GM12878 (cell line): Measurements from ENCODE around the gene CACNA1E. TPM values are rescaled to one million over a fixed set of nuclear protein-coding genes. Genes with fewer than 3 reads are reported as not detected.

Source experiments
- ATAC-seq: fragments of 200-7000 bp; cut with Tn5 transposase; 3 replicates; pipeline ENCODE4 v1.9.1; 2020; ENCODE audit warnings: mild to moderate bottlenecking, moderate library complexity
- BruUV-seq: library from RNA; stranded (reverse); fragments of 400-500 nt; replicated peaks from 2 replicates; lab custom pipeline; 2021; lab: Mats Ljungman, UMichigan
- CTCF ChIA-PET: fragments of 300-600 bp; sonication (Branson Sonifier 250); formaldehyde crosslinking; extraction: SDS; loops from one replicate; lab custom pipeline; 2021; ENCODE audit warnings: inconsistent platforms; lab: Yijun Ruan, JAX
- POLR2A ChIA-PET: fragments of 350-600 bp; formaldehyde crosslinking; extraction: SDS; loops from one replicate; lab custom pipeline; 2021; ENCODE audit warnings: inconsistent platforms; lab: Charles Lee
- RAD21 ChIA-PET: fragments of 300-600 bp; sonication (Branson Sonifier 250); formaldehyde crosslinking; loops from one replicate; lab custom pipeline; 2023; ENCODE audit warnings: antibody characterized with exemption; ENCODE audit not compliant: unreplicated experiment; lab: Charles Lee
- SMC1A ChIA-PET: fragments of 300-600 bp; sonication (Branson Sonifier 250); formaldehyde crosslinking; loops from one replicate; lab custom pipeline; 2023; ENCODE audit not compliant: unreplicated experiment, uncharacterized antibody; lab: Charles Lee
- DNase-seq: peaks from one replicate; pipeline ENCODE4 v3.0.0-alpha.2; 2011; ENCODE audit warnings: low read depth, low spot score
- FAIRE-seq: peaks from 3 replicates; lab custom pipeline; 2011; peaks lifted over from hg19 to GRCh38; lab: Jason Lieb, UNC
- H2AFZ ChIP-seq: 2 replicates; pipeline ENCODE4 v1.6.0; 2011; ENCODE audit warnings: low read depth, low read length, control low read depth; ENCODE audit not compliant: control insufficient read depth
- H3K27ac ChIP-seq: 2 replicates; pipeline ENCODE4 v1.5.1; 2011; ENCODE audit warnings: control low read depth; ENCODE audit not compliant: control insufficient read depth, insufficient read depth
- H3K27me3 ChIP-seq, 2 experiments: replicated peaks in 1 of 2; 2 replicates each; pipeline versions ENCODE4 v1.6.0 to v1.6.1; 2011; ENCODE audit warnings: low read length in 1 of 2; ENCODE audit not compliant: control insufficient read depth in 2 of 2, insufficient read depth in 2 of 2
- H3K36me3 ChIP-seq, 2 experiments: 2 replicates each; pipeline ENCODE4 v1.5.1; 2011; ENCODE audit warnings: low read length in 1 of 2; ENCODE audit not compliant: control insufficient read depth in 2 of 2, insufficient read depth in 2 of 2
- H3K4me1 ChIP-seq: 2 replicates; pipeline ENCODE4 v1.6.1; 2011; ENCODE audit warnings: mild to moderate bottlenecking, low read length, moderate library complexity, mixed read lengths; ENCODE audit not compliant: control insufficient read depth, insufficient read depth
- H3K4me2 ChIP-seq: 2 replicates; pipeline ENCODE4 v1.6.0; 2011; ENCODE audit warnings: control low read depth; ENCODE audit not compliant: control insufficient read depth, insufficient read depth
- H3K4me3 ChIP-seq: fragments of 200-600 bp; sonication (generic); 2 replicates; pipeline ENCODE4 v1.5.1; 2016
- H3K79me2 ChIP-seq: 2 replicates; pipeline ENCODE4 v1.6.0; 2011; ENCODE audit warnings: low read length; ENCODE audit not compliant: control insufficient read depth, insufficient read depth
- H3K9ac ChIP-seq: 2 replicates; pipeline ENCODE4 v1.8.0; 2011; ENCODE audit warnings: low read length, control low read depth, mixed read lengths; ENCODE audit not compliant: control insufficient read depth, insufficient read depth
- H3K9me3 ChIP-seq: replicated peaks from 3 replicates; pipeline ENCODE4 v1.5.1; 2011; ENCODE audit warnings: mild to moderate bottlenecking, low read length; ENCODE audit not compliant: control insufficient read depth, insufficient read depth
- H4K20me1 ChIP-seq: 2 replicates; pipeline ENCODE4 v1.6.0; 2011; ENCODE audit not compliant: control insufficient read depth, insufficient read depth
- CBFB ChIP-seq: IDR thresholded peaks from 2 replicates; pipeline ENCODE4 v1.6.1; 2016; ENCODE audit warnings: antibody characterized with exemption, low read depth
- CEBPB ChIP-seq, 2 experiments: fragments of 150-350 bp in 1 of 2; IDR thresholded peaks; 2 replicates each; pipeline ENCODE4 v1.6.1; 2012 to 2014; ENCODE audit warnings: low read depth in 2 of 2, low read length in 2 of 2, borderline replicate concordance in 1 of 2, inconsistent platforms in 1 of 2
- FOXK2 ChIP-seq: fragments of 450-650 bp; IDR thresholded peaks from 2 replicates; pipeline ENCODE4 v1.6.1; 2017; ENCODE audit warnings: mild to moderate bottlenecking, moderate library complexity
- IKZF2 ChIP-seq, 2 experiments: fragments of 450-650 bp; IDR thresholded peaks; 2 replicates each; pipeline ENCODE4 v1.6.1; 2017; ENCODE audit warnings: mild to moderate bottlenecking in 2 of 2, moderate library complexity in 2 of 2
- KAT2A ChIP-seq: conservative IDR thresholded peaks from 2 replicates; pipeline ENCODE4 v1.6.1; 2011; ENCODE audit warnings: low read depth, low read length; ENCODE audit not compliant: control insufficient read depth
- MTA2 ChIP-seq: fragments of 450-650 bp; IDR thresholded peaks from 2 replicates; pipeline ENCODE4 v1.6.1; 2016; ENCODE audit warnings: low read depth, mild to moderate bottlenecking, moderate library complexity
- NFYB ChIP-seq: IDR thresholded peaks from 2 replicates; pipeline ENCODE4 v1.6.1; 2011; ENCODE audit warnings: low read depth, mild to moderate bottlenecking, low read length, improper control_type of control experiment, moderate library complexity; ENCODE audit not compliant: insufficient read depth
- RBBP5 ChIP-seq: fragments of 200-600 bp; sonication (generic); conservative IDR thresholded peaks from 2 replicates; pipeline ENCODE4 v1.6.1; 2016
- RELA ChIP-seq: fragments of 450-650 bp; IDR thresholded peaks from 2 replicates; pipeline ENCODE4 v1.8.0; 2014; ENCODE audit warnings: borderline replicate concordance; ENCODE audit not compliant: partially characterized antibody
- SKIL ChIP-seq: fragments of 450-650 bp; IDR thresholded peaks from 2 replicates; pipeline ENCODE4 v1.6.1; 2017; ENCODE audit warnings: mild to moderate bottlenecking, low read depth, inconsistent platforms; ENCODE audit not compliant: poor library complexity, severe bottlenecking
- SP1 ChIP-seq: IDR thresholded peaks from one replicate; pipeline ENCODE4 v1.6.1; 2011; ENCODE audit warnings: low read depth, low read length
- ZNF217 ChIP-seq: fragments of 450-650 bp; IDR thresholded peaks from 2 replicates; pipeline ENCODE4 v1.6.1; 2017; ENCODE audit warnings: antibody characterized with exemption, mild to moderate bottlenecking
- WGBS: methylation state at CpG from one replicate; pipeline ENCODE4 v1.1.6; 2016; ENCODE audit warnings: low lambda C conversion rate; ENCODE audit not compliant: insufficient replicate concordance, insufficient coverage; ENCODE audit errors: missing lambda C conversion rate; 5-methylcytosine and 5-hydroxymethylcytosine counted together
- in situ Hi-C: fragments of 300-500 bp; cut with MboI; formaldehyde crosslinking; loops from 9 replicates; pipeline ENCODE4 v1.14.3; 2018; ENCODE audit warnings: mixed read lengths
- intact Hi-C: fragments of 100-400 bp; cut with micrococcal nuclease; formaldehyde crosslinking; loops from one replicate; pipeline ENCODE4 v1.14.2; 2022; ENCODE audit not compliant: unreplicated experiment
- polyA plus RNA-seq, 11 experiments: library from polyadenylated mRNA; depleted of rRNA in 4 of 11; unstranded in 6 of 11; stranded (reverse) in 5 of 11; fragments of >200 nt; fragmentation: Nextera tagmentation in 4 of 11; fragmentation: Illumina TruSeq in 1 of 11; extraction: Ambion mirVana in 4 of 11; extraction: Trizol in 1 of 11; gene quantifications; 1 replicate in 1 of 11; 2 replicates in 10 of 11; pipeline versions ENCODE4 v1.2.1 to v1.2.3, GENCODE V29; 2011 to 2016; ENCODE audit warnings: inconsistent platforms in 2 of 11, missing spikeins in 2 of 11, low read depth in 1 of 11
- total RNA-seq, 4 experiments: library from RNA; depleted of rRNA in 3 of 4; stranded (reverse); fragments of >200 nt in 3 of 4; fragmentation: Illumina TruSeq in 1 of 4; extraction: Trizol in 1 of 4; gene quantifications; 2 replicates each; pipeline versions ENCODE4 v1.2.1 to v1.2.3, GENCODE V29; 2013 to 2021
- TF ChIP-seq, protein P1 (sequence below): fragments of 450-650 bp; IDR thresholded peaks from 2 replicates; pipeline ENCODE4 v1.6.1; 2014; ENCODE audit warnings: mild to moderate bottlenecking
- TF ChIP-seq, protein P2 (sequence below): fragments of 450-650 bp; conservative IDR thresholded peaks from 2 replicates; pipeline ENCODE4 v1.6.1; 2017; ENCODE audit warnings: mild to moderate bottlenecking, moderate library complexity

The CACNA1E gene
- total and polyA plus RNA-seq, 10 of the 15 experiments (the other 5 are each of a cell fraction or from before 2014, with no cell fraction given) = 0.57 to 22.0 (median 8.5) TPM

GRCh38 chr1:181637998-181638397 is 154.7 kb downstream of the CACNA1E start (continued):
- TF ChIP-seq, protein P1, sequence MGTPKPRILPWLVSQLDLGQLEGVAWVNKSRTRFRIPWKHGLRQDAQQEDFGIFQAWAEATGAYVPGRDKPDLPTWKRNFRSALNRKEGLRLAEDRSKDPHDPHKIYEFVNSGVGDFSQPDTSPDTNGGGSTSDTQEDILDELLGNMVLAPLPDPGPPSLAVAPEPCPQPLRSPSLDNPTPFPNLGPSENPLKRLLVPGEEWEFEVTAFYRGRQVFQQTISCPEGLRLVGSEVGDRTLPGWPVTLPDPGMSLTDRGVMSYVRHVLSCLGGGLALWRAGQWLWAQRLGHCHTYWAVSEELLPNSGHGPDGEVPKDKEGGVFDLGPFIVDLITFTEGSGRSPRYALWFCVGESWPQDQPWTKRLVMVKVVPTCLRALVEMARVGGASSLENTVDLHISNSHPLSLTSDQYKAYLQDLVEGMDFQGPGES = no peak
- no peak for TF ChIP-seq SKIL
- TF ChIP-seq RBBP5 = no peak
- TF ChIP-seq SP1 = no peak
- no peak for TF ChIP-seq CEBPB (IDR thresholded peaks at IDR 0.05; ENCODE audit: borderline replicate concordance in 1 of 2, low read depth in 2 of 2, low read length in 2 of 2)

GRCh38 chr1:181640956-181641355 is 157.6 kb downstream of the CACNA1E start:
- Histone ChIP-seq H4K20me1 (no peaks in the 10 kb centered on the region), H3K27ac (no peak overlapping the region), H3K27me3 (no peaks in the 10 kb centered on the region), H3K4me3 (no peak overlapping the region), H3K4me2 (no peak overlapping the region), H3K9ac (no peak overlapping the region)
- POLR2A ChIA-PET = no interaction called here
- FAIRE-seq = no peak
- WGBS = 37% methylated on average over 3 of the region's 3 CpGs
- RAD21 ChIA-PET = no interaction called here
- CTCF ChIA-PET = no interaction called here
- no peak for TF ChIP-seq FOXK2
- TF ChIP-seq KAT2A = no peak
- peak; percentile 36; the same call in 1 of the 2 replicates for TF ChIP-seq MTA2
- 0 out of 2 replicates have a peak, but pooled peaks have one; percentile 4 for TF ChIP-seq NFYB
- TF ChIP-seq, protein P2, sequence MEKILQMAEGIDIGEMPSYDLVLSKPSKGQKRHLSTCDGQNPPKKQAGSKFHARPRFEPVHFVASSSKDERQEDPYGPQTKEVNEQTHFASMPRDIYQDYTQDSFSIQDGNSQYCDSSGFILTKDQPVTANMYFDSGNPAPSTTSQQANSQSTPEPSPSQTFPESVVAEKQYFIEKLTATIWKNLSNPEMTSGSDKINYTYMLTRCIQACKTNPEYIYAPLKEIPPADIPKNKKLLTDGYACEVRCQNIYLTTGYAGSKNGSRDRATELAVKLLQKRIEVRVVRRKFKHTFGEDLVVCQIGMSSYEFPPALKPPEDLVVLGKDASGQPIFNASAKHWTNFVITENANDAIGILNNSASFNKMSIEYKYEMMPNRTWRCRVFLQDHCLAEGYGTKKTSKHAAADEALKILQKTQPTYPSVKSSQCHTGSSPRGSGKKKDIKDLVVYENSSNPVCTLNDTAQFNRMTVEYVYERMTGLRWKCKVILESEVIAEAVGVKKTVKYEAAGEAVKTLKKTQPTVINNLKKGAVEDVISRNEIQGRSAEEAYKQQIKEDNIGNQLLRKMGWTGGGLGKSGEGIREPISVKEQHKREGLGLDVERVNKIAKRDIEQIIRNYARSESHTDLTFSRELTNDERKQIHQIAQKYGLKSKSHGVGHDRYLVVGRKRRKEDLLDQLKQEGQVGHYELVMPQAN = no peak
- no peak for TF ChIP-seq RELA
- no peak for TF ChIP-seq IKZF2 (IDR thresholded peaks at IDR 0.05)
- no peak for TF ChIP-seq ZNF217
- TF ChIP-seq CBFB = no peak
- TF ChIP-seq, all 136 proteins: peak for 2
- no peaks in the 10 kb centered on the region for H3K9me3 ChIP-seq
- no TSS peak for BruUV-seq
- SMC1A ChIA-PET = no interaction called here
- peak; percentile 64 for ATAC-seq
- intact Hi-C loops (no loop called here), in situ Hi-C loops (no loop called here)
- H3K36me3 ChIP-seq = peaks cover 0 to under 1% of the 10 kb centered on the region in 2 experiments; a peak in 3 of 4 replicates
- no peak overlapping the region for H2AFZ ChIP-seq
- no peaks in the 10 kb centered on the region for H3K4me1 ChIP-seq
- no peaks in the 10 kb centered on the region for H3K79me2 ChIP-seq
- DNase-seq = no peak
